Kidney (tissue), 14 donors: Measurements from ENCODE around the gene PLEKHO2. TPM values are rescaled to one million over a fixed set of nuclear protein-coding genes. Genes with fewer than 3 reads are reported as not detected.

Experiments
- DNase-seq, 5 donors: peaks; one replicate each; pipeline ENCODE4 v3.0.0-alpha.2; 2013 to 2020
- FAIRE-seq: peaks from 2 replicates; lab custom pipeline; 2012; peaks lifted over from hg19 to GRCh38; lab: Jason Lieb, UNC
- H3K27ac ChIP-seq, 2 donors: one replicate each; pipeline ENCODE4 v1.7.0; 2013; ENCODE audit warnings: low read depth in 2 of 2, low read length in 2 of 2, inconsistent platforms in 1 of 2
- H3K27me3 ChIP-seq: one replicate; pipeline ENCODE4 v1.7.1; 2013; ENCODE audit warnings: low read length, inconsistent platforms; ENCODE audit not compliant: control insufficient read depth, insufficient read depth
- H3K36me3 ChIP-seq, 3 donors: one replicate each; pipeline versions ENCODE4 v1.7.0 to v1.7.1; 2013; ENCODE audit warnings: low read length in 3 of 3, control low read depth in 1 of 3, inconsistent platforms in 1 of 3; ENCODE audit not compliant: insufficient read depth in 3 of 3, control insufficient read depth in 2 of 3
- H3K4me1 ChIP-seq, 3 donors: one replicate each; pipeline versions ENCODE4 v1.7.0 to v1.7.1; 2013; ENCODE audit warnings: low read length in 3 of 3, inconsistent platforms in 1 of 3, low read depth in 1 of 3; ENCODE audit not compliant: control insufficient read depth in 2 of 3, insufficient read depth in 2 of 3
- H3K4me3 ChIP-seq, 3 donors: one replicate each; pipeline versions ENCODE4 v1.7.0 to v1.8.1; 2013; ENCODE audit warnings: low read length in 3 of 3, control low read depth in 1 of 3, inconsistent platforms in 1 of 3
- H3K9ac ChIP-seq, 3 donors: one replicate each; pipeline versions ENCODE4 v1.7.0 to v1.7.1; 2013; ENCODE audit warnings: low read length in 3 of 3, control low read depth in 1 of 3, inconsistent platforms in 1 of 3
- H3K9me3 ChIP-seq, 3 donors: one replicate each; pipeline versions ENCODE4 v1.7.0 to v1.7.1; 2013; ENCODE audit warnings: low read length in 3 of 3, control low read depth in 1 of 3, inconsistent platforms in 1 of 3; ENCODE audit not compliant: control insufficient read depth in 2 of 3, insufficient read depth in 1 of 3
- CTCF ChIP-seq: IDR thresholded peaks from 3 replicates; pipeline ENCODE4 v1.5.1; 2012; ENCODE audit warnings: mild to moderate bottlenecking, moderate library complexity, borderline replicate concordance; ENCODE audit not compliant: insufficient read depth; ENCODE audit errors: extremely low read depth
- intact Hi-C: fragments of 100-400 bp; cut with DNase I; formaldehyde crosslinking; loops from one replicate; pipeline ENCODE4 v1.11.1; 2022
- polyA plus RNA-seq: library from polyadenylated mRNA; stranded (reverse); fragments of 350-450 nt; fragmentation: Illumina TruSeq; extraction: RNeasy Lipid Tissue Mini Kit (QIAGEN cat#74804); gene quantifications from one replicate; pipeline ENCODE4 v1.2.3, GENCODE V29; 2014; ENCODE audit warnings: low read depth, low replicate concordance; ENCODE audit not compliant: insufficient read depth
- total RNA-seq: library from RNA; stranded (reverse); fragmentation: NEBNext Ultra II Directional; extraction: Animal tissue kit (Norgen Biotek cat#: 25700); gene quantifications from one replicate; pipeline ENCODE4 v1.2.1, GENCODE V29; 2021
- donor health status: control.
- donor health status: control.
- donor health status: control.
- donor health status: control.
- donor health status: control.
- donor health status: DM: yes; HTN: yes; CAD: no.
- donor health status: Normal renal cell carcinoma (clear cell type).

Gene PLEKHO2
- total and polyA plus RNA-seq, 2 donors from 2014 or later: 12.0 to 48.6 TPM

GRCh38 chr15:64828985-64829384 is 12.7 kb upstream of the PLEKHO2 start:
- Histone ChIP-seq H3K4me1 (peaks cover 0 to 12% (median 9%) of the 10 kb centered on the region in 3 donors), H3K27me3 (no peaks in the 10 kb centered on the region), H3K9me3 (no peaks in the 10 kb centered on the region), H3K9ac (no peak overlapping the region), H3K36me3 (no peaks in the 10 kb centered on the region), H3K27ac (no peak overlapping the region), H3K4me3 (no peak overlapping the region)
- intact Hi-C loops: no loop called here
- DNase-seq: no peak
- FAIRE-seq: no peak
- TF ChIP-seq CTCF: no peak

- DNase-seq: no peak
- no peaks in the 10 kb centered on the region for H3K27me3 ChIP-seq
- no peaks in the 10 kb centered on the region for H3K36me3 ChIP-seq
- no peak overlapping the region for H3K27ac ChIP-seq
- no peaks in the 10 kb centered on the region for H3K9me3 ChIP-seq
- no peak for FAIRE-seq
- H3K9ac ChIP-seq: no peak overlapping the region
- intact Hi-C loops: no loop called here
- no peak overlapping the region for H3K4me3 ChIP-seq
- no peak for TF ChIP-seq CTCF
- H3K4me1 ChIP-seq: peaks cover 0 to 2% (median 0%) of the 10 kb centered on the region in 3 donors
These were observed 8.0 kb upstream of the PLEKHO2 start for GRCh38 chr15:64833690-64834089.

- DNase-seq (peak in 1 of 5 donors; percentile 36), FAIRE-seq (no peak)
- H3K9me3 ChIP-seq: no peaks in the 10 kb centered on the region
- peak overlapping the region in 1 of 3 donors; percentile 27 for H3K9ac ChIP-seq
- H3K27me3 ChIP-seq: no peaks in the 10 kb centered on the region
- TF ChIP-seq CTCF: no peak
- H3K4me1 ChIP-seq: peaks cover 0 to 8% (median 4%) of the 10 kb centered on the region in 3 donors
- intact Hi-C loops: no loop called here
- H3K27ac ChIP-seq: peak overlapping the region in 1 of 2 donors; percentile 13
- peak overlapping the region; percentile 30 to 51 (median 47) for H3K4me3 ChIP-seq
- no peaks in the 10 kb centered on the region for H3K36me3 ChIP-seq
These were observed 5.6 kb upstream of the PLEKHO2 start for GRCh38 chr15:64836023-64836536.

GRCh38 chr15:64837502-64837901 is 4.2 kb upstream of the PLEKHO2 start:
- H3K9me3 ChIP-seq: no peaks in the 10 kb centered on the region
- H3K36me3 ChIP-seq: no peaks in the 10 kb centered on the region
- H3K4me3 ChIP-seq: no peak overlapping the region
- DNase-seq: no peak
- H3K27ac ChIP-seq: no peak overlapping the region
- FAIRE-seq: no peak
- no peak overlapping the region for H3K9ac ChIP-seq
- no peak for TF ChIP-seq CTCF
- intact Hi-C loops: no loop called here
- peaks cover 0 to 8% (median 4%) of the 10 kb centered on the region in 3 donors for H3K4me1 ChIP-seq
- no peaks in the 10 kb centered on the region for H3K27me3 ChIP-seq
